NCI-H345 treated with DMSO at 0.1 percent for 48 hours (cell line): ENCODE measurements around the gene GPR173.

Experiments used
- DNase-seq: peaks from one replicate; lab custom pipeline; 2025; ENCODE audit not compliant: unreplicated experiment; lab: John Stamatoyannopoulos, UW

Gene GPR173

GRCh38 chrX:53071064-53071463 is 22.5 kb downstream of the GPR173 start:
- DNase-seq, result no peak

DNA sequence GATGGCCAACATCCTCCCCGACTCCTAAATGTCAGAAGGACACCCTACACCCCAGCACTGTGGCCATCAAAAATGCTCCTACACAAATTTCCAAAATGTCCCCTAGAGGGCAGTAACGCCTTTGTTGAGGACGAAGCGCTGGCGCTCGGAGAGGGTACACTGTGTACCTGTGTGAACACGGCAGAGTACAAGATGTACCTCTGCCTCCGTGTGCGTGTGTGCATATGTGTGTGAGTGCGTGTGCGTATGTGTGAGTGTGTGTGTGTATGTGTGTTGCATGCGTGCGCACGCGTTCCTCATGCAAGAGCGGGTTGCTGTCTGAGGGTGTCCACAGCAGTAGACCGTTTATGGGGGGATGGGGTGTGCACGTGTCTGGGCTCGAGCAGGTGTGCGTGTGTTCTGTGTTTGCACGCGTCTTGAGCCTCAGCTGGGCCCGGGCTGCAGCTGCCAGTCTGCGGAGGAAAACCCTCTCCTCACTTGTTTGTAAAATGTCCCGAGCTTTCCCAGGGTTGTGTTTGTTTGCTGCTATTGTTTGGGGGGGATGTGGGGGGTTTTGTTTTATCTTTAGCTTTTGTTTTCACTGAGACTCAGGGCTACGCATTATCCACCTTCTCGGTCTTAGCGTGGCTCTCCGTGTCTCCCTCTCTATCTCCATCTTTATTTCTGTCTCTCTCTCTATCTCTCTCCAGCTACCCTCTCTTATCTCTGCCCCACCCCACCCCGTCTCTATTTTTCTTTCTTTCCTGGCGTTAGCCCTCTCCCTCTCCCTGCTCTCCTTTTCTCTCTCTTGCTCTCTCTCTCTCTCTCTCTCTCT is 23.2 kb downstream of the GPR173 start:
- peak; percentile 57 for DNase-seq

- no peak for DNase-seq
Observed at GRCh38 chrX:53072418-53073114, 24.0 kb downstream of the GPR173 start.

DNA sequence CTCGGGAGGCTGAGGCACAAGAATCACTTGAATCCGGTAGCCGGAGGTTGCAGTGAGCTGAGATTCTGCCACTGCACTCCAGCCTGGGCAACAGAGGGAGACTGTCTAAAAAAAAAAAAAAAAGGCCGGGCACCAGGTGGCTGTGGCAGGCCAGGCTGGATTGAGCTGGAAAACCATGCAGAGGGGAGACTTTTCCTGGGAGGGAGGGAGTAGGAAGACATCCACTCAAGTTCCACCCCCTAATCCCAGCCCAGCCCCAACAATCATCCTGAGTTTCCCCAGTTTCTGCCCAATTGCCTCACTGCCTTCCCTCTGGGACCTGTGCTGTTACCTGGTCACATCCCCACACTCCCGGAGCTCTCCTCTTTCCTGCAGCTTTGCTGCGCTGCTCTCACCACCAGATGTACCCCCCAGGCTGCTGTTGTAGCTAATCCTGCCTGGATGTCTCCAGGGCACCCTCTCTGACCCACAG is 24.6 kb downstream of the GPR173 start:
- peak; percentile 40 for DNase-seq

DNA sequence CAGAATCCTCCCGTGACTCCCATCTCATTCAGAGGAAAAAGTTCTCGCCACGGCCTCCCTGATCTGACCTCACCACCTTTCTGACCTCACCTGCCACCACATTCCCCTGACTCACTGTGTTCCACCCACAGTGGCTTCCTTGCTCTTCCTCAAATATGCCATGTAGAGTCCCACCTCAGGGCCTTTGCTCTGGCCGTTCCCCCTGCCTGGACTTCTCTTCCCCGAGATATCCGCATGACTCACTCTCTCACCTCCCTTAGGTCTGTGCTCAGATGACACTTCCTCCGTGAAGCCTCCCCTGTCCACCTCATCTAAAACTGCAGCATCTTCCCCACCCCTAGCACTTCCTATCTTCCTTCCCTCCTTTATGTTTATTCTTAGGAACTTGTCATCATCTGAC is 26.4 kb downstream of the GPR173 start:
- DNase-seq, result no peak

DNA sequence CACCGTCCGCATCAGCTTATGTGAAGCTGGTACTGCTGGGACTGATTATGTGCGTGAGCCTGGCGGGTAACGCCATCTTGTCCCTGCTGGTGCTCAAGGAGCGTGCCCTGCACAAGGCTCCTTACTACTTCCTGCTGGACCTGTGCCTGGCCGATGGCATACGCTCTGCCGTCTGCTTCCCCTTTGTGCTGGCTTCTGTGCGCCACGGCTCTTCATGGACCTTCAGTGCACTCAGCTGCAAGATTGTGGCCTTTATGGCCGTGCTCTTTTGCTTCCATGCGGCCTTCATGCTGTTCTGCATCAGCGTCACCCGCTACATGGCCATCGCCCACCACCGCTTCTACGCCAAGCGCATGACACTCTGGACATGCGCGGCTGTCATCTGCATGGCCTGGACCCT is 28.1 kb downstream of the GPR173 start:
- no peak for DNase-seq

GRCh38 chrX:53077207-53078197 is 28.9 kb downstream of the GPR173 start:
- no peak for DNase-seq

DNA sequence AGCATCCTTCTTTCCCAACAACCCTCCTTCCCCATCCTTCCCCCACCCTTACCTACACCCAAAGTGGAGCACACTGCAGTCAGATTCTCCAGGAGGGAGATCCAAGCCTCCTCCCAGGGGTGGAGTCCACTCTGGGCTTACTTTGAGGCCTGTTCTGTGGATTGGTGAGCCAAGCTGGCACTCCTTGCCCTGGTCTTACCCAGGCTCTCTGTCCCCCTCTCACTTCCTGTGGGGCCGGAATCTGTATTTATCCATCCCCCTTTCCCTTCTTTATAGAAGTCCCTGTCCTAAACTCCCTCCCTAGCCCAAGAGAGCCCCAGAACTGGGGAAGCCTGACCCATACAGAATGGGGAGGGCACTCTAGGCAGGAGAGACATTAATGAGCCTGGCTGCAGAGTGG is 30.4 kb downstream of the GPR173 start:
- no peak for DNase-seq

GRCh38 chrX:53080628-53081580 is 32.3 kb downstream of the GPR173 start:
- DNase-seq, result no peak

- DNase-seq, result peak; percentile 89
Observed at GRCh38 chrX:53081925-53082772, 33.6 kb downstream of the GPR173 start, which contains the start of gene TSPYL2. Gene TSPYL2 (plus strand): TSS chrX:53082367. CDS start chrX:53082499, 132 bp downstream.

DNA sequence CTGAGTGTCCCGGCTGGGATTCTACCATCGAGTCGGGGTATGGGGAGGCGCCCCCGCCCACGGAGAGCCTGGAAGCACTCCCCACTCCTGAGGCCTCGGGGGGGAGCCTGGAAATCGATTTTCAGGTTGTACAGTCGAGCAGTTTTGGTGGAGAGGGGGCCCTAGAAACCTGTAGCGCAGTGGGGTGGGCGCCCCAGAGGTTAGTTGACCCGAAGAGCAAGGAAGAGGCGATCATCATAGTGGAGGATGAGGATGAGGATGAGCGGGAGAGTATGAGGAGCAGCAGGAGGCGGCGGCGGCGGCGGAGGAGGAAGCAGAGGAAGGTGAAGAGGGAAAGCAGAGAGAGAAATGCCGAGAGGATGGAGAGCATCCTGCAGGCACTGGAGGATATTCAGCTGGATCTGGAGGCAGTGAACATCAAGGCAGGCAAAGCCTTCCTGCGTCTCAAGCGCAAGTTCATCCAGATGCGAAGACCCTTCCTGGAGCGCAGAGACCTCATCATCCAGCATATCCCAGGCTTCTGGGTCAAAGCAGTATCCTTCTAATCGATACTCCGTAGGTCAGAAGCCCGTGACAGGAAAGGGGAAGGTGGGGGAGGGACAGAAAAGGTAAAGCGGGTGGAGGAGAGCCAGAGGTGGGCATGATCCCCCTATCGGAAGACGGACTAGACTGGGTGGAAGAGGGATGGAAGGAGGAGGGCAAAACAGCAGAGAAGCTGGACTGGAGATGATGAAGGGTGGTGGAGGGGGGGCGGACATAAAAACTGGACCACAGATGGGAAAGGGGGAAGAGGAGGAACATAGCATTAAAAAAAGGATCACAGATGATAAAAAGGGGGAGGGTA is 34.4 kb downstream of the GPR173 start:
- no peak for DNase-seq

GRCh38 chrX:53084043-53084570 is 35.5 kb downstream of the GPR173 start:
- DNase-seq, result no peak

DNA sequence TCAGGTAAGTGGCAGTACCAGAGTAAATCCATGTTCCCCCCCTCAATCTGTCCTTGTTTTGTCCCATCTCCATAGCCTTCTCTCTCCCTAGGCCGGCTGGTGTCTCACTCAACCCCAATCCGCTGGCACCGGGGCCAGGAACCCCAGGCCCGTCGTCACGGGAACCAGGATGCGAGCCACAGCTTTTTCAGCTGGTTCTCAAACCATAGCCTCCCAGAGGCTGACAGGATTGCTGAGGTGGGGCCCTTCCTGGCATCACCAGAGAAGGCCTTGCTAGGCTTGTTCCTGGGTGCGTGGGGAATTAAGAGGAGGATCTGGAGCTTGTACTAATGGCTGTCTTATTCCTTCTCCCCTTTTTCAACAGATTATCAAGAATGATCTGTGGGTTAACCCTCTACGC is 36.3 kb downstream of the GPR173 start:
- no peak for DNase-seq

- DNase-seq, result no peak
Observed at GRCh38 chrX:53085661-53086229, 37.2 kb downstream of the GPR173 start.

GRCh38 chrX:53086464-53086863 is 37.9 kb downstream of the GPR173 start:
- DNase-seq, result no peak

DNA sequence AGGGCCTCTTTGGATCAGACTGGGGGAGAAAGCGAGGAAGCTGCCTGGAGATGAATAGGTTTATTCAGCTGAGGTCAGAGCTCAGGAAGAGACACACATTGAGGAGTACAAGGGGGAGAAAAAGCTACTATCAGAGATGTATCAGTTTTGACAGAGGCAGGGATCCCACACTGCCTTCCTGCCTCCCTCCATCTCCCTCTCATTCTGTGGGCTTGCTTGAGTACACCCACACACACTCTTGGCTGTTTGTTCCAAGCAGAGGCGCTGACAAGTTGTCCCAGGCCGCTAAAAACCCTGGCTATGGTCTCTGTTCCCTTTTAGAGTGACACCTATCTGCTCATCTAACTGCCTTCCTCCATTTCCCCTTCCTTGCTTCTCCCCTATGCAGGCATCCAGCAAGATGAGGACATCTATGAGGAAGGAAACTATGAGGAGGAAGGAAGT is 38.8 kb downstream of the GPR173 start:
- DNase-seq, result no peak
